ENCODE data around the gene MIOS.
A peak's percentile ranks its signal among the peaks of the same experiment; 100 is the strongest.

MIOS gene

DNA sequence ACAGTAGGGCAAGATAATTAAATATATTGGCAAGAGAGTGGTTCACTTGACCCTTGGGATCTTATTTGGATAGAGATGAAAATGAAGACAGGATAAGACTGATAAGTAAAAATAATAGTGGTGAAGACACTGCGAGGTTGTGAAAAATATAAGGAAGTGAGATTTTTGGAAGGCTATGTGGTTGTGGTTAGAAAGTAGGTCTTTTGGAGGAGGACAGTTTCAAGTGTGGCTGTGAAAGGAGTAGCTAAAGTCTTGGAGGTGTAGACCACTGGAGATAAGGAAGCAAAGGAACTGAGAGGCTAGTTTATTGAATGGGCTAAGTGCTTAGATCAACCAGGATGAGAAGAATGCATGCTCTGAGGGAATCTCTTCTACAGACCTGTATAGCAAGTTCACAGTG, 11.2 kb downstream of the MIOS start:
- H3K27ac ChIP-seq = no peak overlapping the region
- peaks cover 34% of the 10 kb centered on the region for H3K36me3 ChIP-seq
- peaks cover 13% of the 10 kb centered on the region for H3K4me1 ChIP-seq
- H3K9me3 ChIP-seq = peaks cover 8% of the 10 kb centered on the region
- peak overlapping the region; percentile 56 for H3K4me2 ChIP-seq
- no peak overlapping the region for H3K4me3 ChIP-seq
- no peak overlapping the region for H3K9ac ChIP-seq
- TF ChIP-seq Cebpa-rat (IDR thresholded peaks at IDR 0.05) = no peak
- no peaks in the 10 kb centered on the region for H4K20me1 ChIP-seq
- no peaks in the 10 kb centered on the region for H3K27me3 ChIP-seq

DNA sequence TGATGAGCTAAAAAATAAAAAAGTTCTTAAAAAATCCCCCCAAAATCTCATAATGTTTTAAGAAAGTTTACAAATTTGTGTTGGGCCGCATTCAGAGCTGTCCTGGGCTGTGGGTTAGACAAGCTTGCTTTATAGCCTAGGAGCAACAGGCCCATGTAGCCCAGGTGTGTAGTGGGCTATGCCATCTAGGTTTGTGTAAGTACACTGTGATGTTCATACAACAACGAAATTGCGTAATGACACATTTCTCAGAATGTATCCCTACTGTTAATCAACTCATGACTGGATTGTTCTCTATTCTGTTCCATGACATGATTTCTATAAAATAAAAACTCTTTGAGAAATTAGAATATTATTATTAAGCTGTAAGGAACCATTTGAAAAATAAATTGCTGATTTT, 13.0 kb downstream of the MIOS start:
- no peak overlapping the region for H3K4me3 ChIP-seq
- H4K20me1 ChIP-seq = no peaks in the 10 kb centered on the region
- no peaks in the 10 kb centered on the region for H3K9me3 ChIP-seq
- H3K4me2 ChIP-seq = no peak overlapping the region
- H3K36me3 ChIP-seq = peaks cover 22% of the 10 kb centered on the region
- TF ChIP-seq Cebpa-rat (IDR thresholded peaks at IDR 0.05) = no peak
- no peak overlapping the region for H3K9ac ChIP-seq
- peaks cover 13% of the 10 kb centered on the region for H3K4me1 ChIP-seq
- H3K27ac ChIP-seq = no peak overlapping the region
- H3K27me3 ChIP-seq = no peaks in the 10 kb centered on the region

DNA sequence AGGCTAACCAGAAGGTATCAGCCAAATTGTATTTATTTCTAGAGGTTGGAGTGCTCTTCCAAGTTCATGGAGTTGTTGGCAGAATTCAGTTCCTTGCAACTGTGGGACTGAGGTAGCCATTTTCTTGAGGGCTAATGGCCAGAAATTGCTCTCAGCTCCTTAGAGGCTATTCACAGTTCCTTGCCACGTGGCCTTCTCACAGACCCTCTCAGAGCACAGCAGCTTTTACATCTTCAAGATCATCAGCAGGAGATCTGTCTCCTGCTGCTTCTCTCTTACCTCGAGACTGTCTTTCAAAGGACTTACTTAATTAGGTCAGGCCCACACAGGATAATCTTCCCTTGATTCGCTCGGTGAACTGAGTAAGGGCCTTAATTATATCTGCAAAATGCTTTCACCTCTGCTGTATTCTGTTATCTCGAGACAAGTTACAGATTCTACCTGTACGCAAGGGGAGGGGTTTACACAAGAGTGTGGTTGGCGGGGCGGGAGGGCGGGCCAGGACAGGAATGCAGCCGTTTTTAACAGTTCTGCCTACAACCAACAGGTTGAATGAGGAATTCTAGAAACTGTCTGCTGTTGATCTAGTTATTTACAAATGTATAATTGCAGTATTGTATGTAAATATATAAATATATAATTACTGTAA, 15.0 kb downstream of the MIOS start:
- Histone ChIP-seq H3K27me3 (no peaks in the 10 kb centered on the region), H3K9ac (no peak overlapping the region), H3K4me3 (no peak overlapping the region), H3K36me3 (peaks cover 22% of the 10 kb centered on the region), H3K4me1 (peaks cover 13% of the 10 kb centered on the region), H3K9me3 (no peaks in the 10 kb centered on the region), H3K4me2 (no peak overlapping the region), H3K27ac (no peak overlapping the region), H4K20me1 (no peaks in the 10 kb centered on the region)
- TF ChIP-seq Cebpa-rat (IDR thresholded peaks at IDR 0.05) = no peak

DNA sequence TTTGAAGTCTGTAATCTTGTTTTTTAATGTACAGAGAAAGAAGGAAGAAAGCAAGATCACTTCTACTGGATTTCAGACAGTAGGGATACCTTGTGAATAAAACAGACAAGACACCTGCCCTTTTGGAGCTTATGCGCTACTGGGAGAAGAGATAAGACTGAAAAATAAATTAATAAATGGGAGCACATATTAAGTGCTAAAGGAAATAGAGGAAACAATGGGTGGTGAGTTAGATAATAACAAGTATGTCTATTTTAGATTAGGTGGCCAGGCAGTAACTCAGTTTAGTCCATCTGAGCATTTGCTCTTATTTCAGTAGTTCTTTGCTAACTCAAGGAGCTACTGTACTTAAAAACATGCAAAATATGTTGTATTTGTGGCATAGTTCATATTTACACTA, 15.9 kb downstream of the MIOS start:
- no peaks in the 10 kb centered on the region for H4K20me1 ChIP-seq
- H3K9ac ChIP-seq = no peak overlapping the region
- peaks cover 22% of the 10 kb centered on the region for H3K36me3 ChIP-seq
- no peaks in the 10 kb centered on the region for H3K27me3 ChIP-seq
- no peak overlapping the region for H3K4me3 ChIP-seq
- peaks cover 7% of the 10 kb centered on the region for H3K4me1 ChIP-seq
- no peak for TF ChIP-seq Cebpa-rat (IDR thresholded peaks at IDR 0.05)
- H3K27ac ChIP-seq = no peak overlapping the region
- H3K9me3 ChIP-seq = no peaks in the 10 kb centered on the region
- no peak overlapping the region for H3K4me2 ChIP-seq

DNA sequence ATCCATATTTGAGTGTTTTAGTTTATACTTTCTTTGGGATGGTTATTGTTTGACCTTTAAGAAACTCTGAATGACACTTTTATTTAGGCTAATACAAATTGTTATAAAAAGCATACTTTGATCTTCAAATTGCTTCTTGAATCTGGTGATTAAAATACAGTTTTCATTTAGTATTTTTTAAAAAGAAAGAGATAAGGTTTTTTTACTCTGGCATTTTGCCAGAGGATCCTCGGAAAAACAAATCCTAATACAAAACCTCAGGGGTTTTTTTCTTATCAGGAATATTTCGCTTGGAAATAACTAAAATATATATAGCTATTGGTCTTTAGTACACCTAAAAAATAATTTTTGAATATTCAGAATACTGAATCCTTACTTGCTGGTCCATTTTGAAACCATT, 17.0 kb downstream of the MIOS start:
- Histone ChIP-seq H3K36me3 (peaks cover 19% of the 10 kb centered on the region), H3K4me2 (no peak overlapping the region), H3K4me3 (no peak overlapping the region), H4K20me1 (no peaks in the 10 kb centered on the region), H3K27ac (no peak overlapping the region), H3K4me1 (no peaks in the 10 kb centered on the region), H3K9me3 (no peaks in the 10 kb centered on the region), H3K27me3 (no peaks in the 10 kb centered on the region), H3K9ac (no peak overlapping the region)
- no peak for TF ChIP-seq Cebpa-rat (IDR thresholded peaks at IDR 0.05)

DNA sequence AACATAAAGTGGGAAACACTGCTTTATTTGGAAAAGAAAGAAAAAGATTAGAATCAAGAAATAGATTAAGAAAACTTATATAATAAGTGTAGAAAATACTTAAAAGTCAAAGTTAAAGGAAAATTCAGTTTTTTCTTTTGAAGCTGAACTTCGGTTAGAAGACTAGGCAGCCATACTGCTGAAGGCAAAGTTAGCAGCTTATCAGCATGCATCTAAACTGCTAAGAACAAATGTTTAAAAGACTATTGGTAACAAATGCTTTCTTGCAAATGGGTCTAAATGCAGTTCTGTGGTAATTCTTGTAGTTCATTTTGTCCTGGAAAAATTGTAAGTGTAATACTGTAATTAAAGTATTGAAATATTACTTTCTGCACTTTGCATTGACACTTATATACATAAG, 18.0 kb downstream of the MIOS start:
- Histone ChIP-seq H3K36me3 (peaks cover 14% of the 10 kb centered on the region), H3K27me3 (no peaks in the 10 kb centered on the region), H4K20me1 (no peaks in the 10 kb centered on the region), H3K9ac (no peak overlapping the region), H3K4me1 (no peaks in the 10 kb centered on the region), H3K4me2 (no peak overlapping the region), H3K4me3 (no peak overlapping the region), H3K9me3 (no peaks in the 10 kb centered on the region), H3K27ac (no peak overlapping the region)
- TF ChIP-seq Cebpa-rat (IDR thresholded peaks at IDR 0.05) = no peak

DNA sequence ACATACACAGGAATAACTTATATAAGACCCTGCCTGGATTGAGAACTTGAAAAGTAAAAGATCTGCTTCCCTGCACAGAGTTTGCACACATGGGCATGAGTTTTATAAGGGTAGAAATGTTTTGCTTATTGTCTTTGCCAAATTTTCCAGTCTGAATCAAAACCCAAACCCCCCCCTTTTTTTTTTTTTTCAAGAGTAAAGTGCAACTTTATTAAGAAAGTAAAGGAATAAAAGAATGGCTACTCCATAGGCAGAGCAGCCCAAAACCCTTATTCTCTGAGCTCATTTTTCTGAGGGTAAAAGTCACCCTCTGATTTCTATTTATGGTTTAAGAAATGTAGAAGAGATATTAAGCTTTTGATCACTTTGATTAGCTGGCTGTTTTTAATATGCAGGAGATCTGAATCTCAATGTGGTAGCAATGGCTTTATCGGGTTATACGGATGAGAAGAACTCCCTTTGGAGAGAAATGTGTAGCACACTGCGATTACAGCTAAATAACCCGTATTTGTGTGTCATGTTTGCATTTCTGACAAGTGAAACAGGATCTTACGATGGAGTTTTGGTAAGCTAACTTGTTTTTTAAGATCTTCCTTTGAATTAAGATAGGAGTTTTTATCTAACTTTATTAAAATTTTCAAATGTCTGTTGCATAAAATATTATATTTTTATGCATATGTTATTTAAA, 18.7 kb downstream of the MIOS start:
- Histone ChIP-seq H3K27me3 (no peaks in the 10 kb centered on the region), H3K4me1 (no peaks in the 10 kb centered on the region), H3K27ac (no peak overlapping the region), H3K4me3 (no peak overlapping the region), H4K20me1 (no peaks in the 10 kb centered on the region), H3K4me2 (no peak overlapping the region), H3K36me3 (peaks cover 19% of the 10 kb centered on the region), H3K9ac (no peak overlapping the region), H3K9me3 (no peaks in the 10 kb centered on the region)
- no peak for TF ChIP-seq Cebpa-rat (IDR thresholded peaks at IDR 0.05)

DNA sequence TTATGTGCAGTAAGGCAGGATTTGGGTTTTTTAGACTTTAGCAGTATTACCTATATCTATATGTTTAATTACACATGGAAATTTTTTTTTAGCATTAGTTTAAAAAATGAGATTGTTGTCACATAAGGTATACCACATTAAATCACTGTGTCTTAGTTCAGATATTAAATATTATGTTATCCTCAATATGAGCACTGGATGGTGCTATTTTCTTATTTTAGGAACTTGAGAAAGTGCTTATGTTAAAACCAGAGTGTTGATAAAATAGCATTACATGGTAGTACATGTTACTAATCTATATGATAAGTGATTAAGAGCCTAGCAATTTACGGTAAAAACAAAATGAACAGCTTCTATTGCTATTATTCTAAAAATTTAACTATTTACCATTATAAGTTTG, 28.8 kb downstream of the MIOS start:
- TF ChIP-seq Cebpa-rat (IDR thresholded peaks at IDR 0.05) = no peak
- H3K4me3 ChIP-seq = no peak overlapping the region
- no peaks in the 10 kb centered on the region for H4K20me1 ChIP-seq
- H3K9ac ChIP-seq = no peak overlapping the region
- H3K9me3 ChIP-seq = peaks cover 3% of the 10 kb centered on the region; the same call in 1 of the 2 replicates
- H3K4me2 ChIP-seq = no peak overlapping the region
- H3K27me3 ChIP-seq = no peaks in the 10 kb centered on the region
- H3K27ac ChIP-seq = no peak overlapping the region
- H3K36me3 ChIP-seq = peaks cover 62% of the 10 kb centered on the region
- no peaks in the 10 kb centered on the region for H3K4me1 ChIP-seq

DNA sequence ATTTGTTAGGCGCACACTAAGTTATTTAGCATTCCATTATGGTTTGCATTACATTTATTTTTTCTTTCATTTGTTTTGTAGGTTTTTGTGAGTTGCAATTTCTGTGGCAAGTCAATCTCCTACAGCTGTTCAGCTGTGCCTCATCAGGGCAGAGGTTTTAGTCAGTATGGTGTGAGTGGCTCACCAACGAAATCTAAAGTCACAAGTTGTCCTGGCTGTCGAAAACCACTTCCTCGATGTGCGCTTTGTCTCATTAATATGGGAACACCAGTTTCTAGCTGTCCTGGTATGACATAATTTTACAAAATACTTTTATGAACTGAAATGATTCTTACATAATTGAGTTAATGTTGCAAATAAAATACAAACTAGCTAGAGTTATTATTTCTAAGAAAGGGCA, 29.5 kb downstream of the MIOS start:
- Histone ChIP-seq H3K9me3 (peaks cover 3% of the 10 kb centered on the region; the same call in 1 of the 2 replicates), H4K20me1 (no peaks in the 10 kb centered on the region), H3K4me3 (no peak overlapping the region), H3K9ac (no peak overlapping the region), H3K27ac (no peak overlapping the region), H3K4me1 (no peaks in the 10 kb centered on the region), H3K27me3 (no peaks in the 10 kb centered on the region), H3K36me3 (peaks cover 59% of the 10 kb centered on the region), H3K4me2 (no peak overlapping the region)
- TF ChIP-seq Cebpa-rat (IDR thresholded peaks at IDR 0.05) = no peak

DNA sequence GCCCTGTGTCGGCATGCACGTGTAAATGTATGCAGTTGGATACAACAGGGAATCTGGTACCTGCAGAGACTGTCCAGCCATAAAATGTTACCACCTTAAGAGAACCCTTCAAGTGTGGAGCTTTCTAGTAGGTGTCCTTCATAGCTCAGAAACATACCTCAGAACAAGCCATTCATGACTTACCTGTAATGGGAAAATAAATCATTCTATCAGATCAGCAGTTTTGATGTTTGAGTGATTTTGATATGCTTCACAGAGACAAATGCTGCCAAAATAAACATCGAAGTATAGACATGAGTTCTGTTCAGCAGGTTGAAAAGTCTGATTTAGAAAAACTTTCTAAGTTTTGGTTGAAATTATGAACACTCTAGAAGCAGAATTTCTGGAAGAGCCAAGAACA, 40.3 kb downstream of the MIOS start:
- Histone ChIP-seq H3K4me3 (no peak overlapping the region), H3K4me2 (no peak overlapping the region), H3K27me3 (no peaks in the 10 kb centered on the region), H3K9me3 (no peaks in the 10 kb centered on the region), H4K20me1 (no peaks in the 10 kb centered on the region), H3K27ac (no peak overlapping the region), H3K9ac (no peak overlapping the region), H3K36me3 (peaks cover 19% of the 10 kb centered on the region), H3K4me1 (no peaks in the 10 kb centered on the region)
- TF ChIP-seq Cebpa-rat (IDR thresholded peaks at IDR 0.05) = no peak

Data from BLaER1 (cell line).